ENCODE data around the gene MBP.

MBP gene

GRCh38 chr18:77082316-77082955 is 50.1 kb downstream of the MBP start:
- no peak for DNase-seq (ENCODE audit: low read depth in 2 of 2)

GRCh38 chr18:77081390-77081778 is 51.2 kb downstream of the MBP start:
- DNase-seq (ENCODE audit: low read depth in 2 of 2) = no peak

- DNase-seq (ENCODE audit: low read depth in 2 of 2) = no peak
These were observed 52.5 kb downstream of the MBP start for GRCh38 chr18:77079954-77080682.

GRCh38 chr18:77079088-77079487 is 53.5 kb downstream of the MBP start:
- DNase-seq (ENCODE audit: low read depth in 2 of 2) = no peak

- no peak for DNase-seq (ENCODE audit: low read depth in 2 of 2)
These were observed 53.9 kb downstream of the MBP start for GRCh38 chr18:77078690-77079070.

- DNase-seq (ENCODE audit: low read depth in 2 of 2) = no peak
These were observed 54.5 kb downstream of the MBP start for GRCh38 chr18:77077941-77078689.

GRCh38 chr18:77077401-77077800 is 55.2 kb downstream of the MBP start:
- no peak for DNase-seq (ENCODE audit: low read depth in 2 of 2)

GRCh38 chr18:77076111-77076510 is 56.5 kb downstream of the MBP start:
- no peak for DNase-seq (ENCODE audit: low read depth in 2 of 2)

- DNase-seq (ENCODE audit: low read depth in 2 of 2) = no peak
These were observed 58.2 kb downstream of the MBP start for GRCh38 chr18:77074431-77074830.

- DNase-seq (ENCODE audit: low read depth in 2 of 2) = no peak
These were observed 59.1 kb downstream of the MBP start for GRCh38 chr18:77073336-77074093.

- no peak for DNase-seq (ENCODE audit: low read depth in 2 of 2)
These were observed 60.0 kb downstream of the MBP start for GRCh38 chr18:77072566-77072965.

- DNase-seq (ENCODE audit: low read depth in 2 of 2) = no peak
These were observed 60.8 kb downstream of the MBP start for GRCh38 chr18:77071711-77072292.

- no peak for DNase-seq (ENCODE audit: low read depth in 2 of 2)
These were observed 61.5 kb downstream of the MBP start for GRCh38 chr18:77071061-77071460.

GRCh38 chr18:77070627-77071026 is 62.0 kb downstream of the MBP start:
- no peak for DNase-seq (ENCODE audit: low read depth in 2 of 2)

GRCh38 chr18:77069931-77070330 is 62.7 kb downstream of the MBP start:
- no peak for DNase-seq (ENCODE audit: low read depth in 2 of 2)

- no peak for DNase-seq (ENCODE audit: low read depth in 2 of 2)
These were observed 63.1 kb downstream of the MBP start for GRCh38 chr18:77069482-77069881.

GRCh38 chr18:77068321-77069312 is 64.0 kb downstream of the MBP start:
- DNase-seq (ENCODE audit: low read depth in 2 of 2) = no peak

GRCh38 chr18:77067291-77068061 is 65.1 kb downstream of the MBP start:
- DNase-seq (ENCODE audit: low read depth in 2 of 2) = peak; percentile 49 to 54

GRCh38 chr18:77066689-77067088 is 65.9 kb downstream of the MBP start:
- no peak for DNase-seq (ENCODE audit: low read depth in 2 of 2)

- no peak for DNase-seq (ENCODE audit: low read depth in 2 of 2)
These were observed 66.5 kb downstream of the MBP start for GRCh38 chr18:77066101-77066500.
